ENCODE measurements around the gene ANKH.
"Not testable (repeated sequence)": the region's sequence is repeated elsewhere in the genome, so short reads cannot be mapped to it uniquely, and the experiment has no call there.

The ANKH gene

DNA sequence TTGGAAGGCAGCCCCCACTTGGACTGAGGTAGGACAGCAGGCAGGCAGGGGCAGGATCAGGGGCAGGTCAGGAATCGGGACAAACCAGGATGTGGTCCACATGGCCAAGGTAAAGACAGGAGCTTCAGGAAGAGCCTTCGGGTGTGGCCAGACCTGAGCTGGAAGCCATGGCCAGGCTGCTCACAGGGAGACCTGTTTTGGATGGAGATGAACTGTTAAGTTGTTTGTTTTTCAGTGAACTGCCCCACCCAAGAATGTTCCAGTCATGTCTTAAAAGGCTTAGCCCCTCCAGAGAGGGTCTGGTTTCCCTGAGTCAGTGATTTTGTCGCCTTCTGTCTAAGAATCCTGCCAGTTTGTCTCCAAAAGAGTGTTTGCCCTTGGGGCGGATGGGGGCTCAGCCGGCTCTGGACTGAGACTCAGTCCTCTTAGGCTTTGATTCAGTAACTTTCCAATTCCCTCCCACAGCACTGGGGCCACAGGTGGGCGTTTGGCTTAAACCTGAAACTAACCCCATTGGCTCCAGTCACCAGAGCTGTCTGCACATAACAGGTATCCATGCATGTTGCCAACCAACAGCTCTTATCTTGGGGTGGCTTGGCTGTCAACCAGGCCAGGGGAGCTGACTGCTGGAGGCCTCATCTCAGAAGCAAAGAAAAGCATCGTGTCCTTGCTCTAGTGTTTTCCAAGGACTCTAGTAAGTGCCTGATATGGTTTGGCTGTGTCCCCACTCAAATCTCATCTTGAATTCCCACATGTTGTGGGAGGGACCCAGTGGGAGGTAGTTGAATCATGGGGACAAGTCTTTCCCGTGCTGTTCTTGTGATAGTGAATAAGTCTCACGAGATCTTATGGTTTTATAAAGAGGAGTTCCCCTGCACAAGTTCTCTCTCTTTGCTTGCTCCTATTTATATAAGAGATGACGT is 11.3 kb upstream of the ANKH start:
- DNase-seq, result no peak

GRCh38 chr5:14881826-14882225 is 10.2 kb upstream of the ANKH start:
- no peak for DNase-seq

DNA sequence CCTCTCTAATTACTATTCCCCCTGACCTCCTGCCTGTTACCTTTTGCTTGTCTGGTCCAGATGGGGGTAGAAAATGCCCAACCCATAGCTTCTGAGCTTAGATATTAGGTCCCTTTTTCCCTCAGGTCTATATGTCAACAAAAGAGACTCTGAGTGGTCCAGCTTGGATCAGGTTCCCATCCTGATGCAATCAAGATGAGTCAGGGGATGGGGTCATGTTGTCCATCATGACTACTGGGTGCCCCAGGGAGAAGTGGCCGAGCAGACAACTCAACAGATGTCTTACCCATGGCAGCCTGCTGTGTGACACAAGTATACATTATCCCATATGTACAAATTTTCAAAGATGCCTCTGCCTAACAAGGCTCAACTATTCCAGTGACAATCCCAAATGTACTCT is 9.1 kb upstream of the ANKH start:
- no peak for DNase-seq

- no peak for DNase-seq
Measured at GRCh38 chr5:14879937-14880589, 8.5 kb upstream of the ANKH start.

GRCh38 chr5:14879393-14879792 is 7.8 kb upstream of the ANKH start:
- no peak for DNase-seq

- not testable (repeated sequence) for DNase-seq
Measured at GRCh38 chr5:14878192-14878591, 6.6 kb upstream of the ANKH start.

DNA sequence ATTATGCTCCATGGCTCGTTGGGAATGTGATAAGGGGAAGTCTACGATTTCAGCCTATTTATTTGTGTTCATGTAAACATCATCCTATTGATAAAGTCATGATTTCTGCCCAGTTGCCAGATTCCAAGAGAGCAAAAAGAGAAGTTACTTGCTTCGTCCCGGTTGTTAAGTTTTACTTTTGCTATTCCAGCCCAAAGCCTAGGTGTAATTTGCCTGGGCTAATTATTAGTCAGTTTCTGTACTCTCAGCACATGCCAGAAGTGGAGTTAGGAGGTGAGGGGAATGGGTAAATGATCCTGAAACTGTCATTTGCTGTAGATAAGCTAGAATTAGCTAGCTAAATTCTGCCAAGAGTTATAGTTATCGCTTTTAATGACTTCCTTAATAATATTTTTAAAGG is 4.5 kb upstream of the ANKH start:
- no peak for DNase-seq

- no peak for DNase-seq
Measured at GRCh38 chr5:14873790-14874189, 2.2 kb upstream of the ANKH start.

GRCh38 chr5:14873093-14873492 is 1.5 kb upstream of the ANKH start:
- DNase-seq, result no peak

DNA sequence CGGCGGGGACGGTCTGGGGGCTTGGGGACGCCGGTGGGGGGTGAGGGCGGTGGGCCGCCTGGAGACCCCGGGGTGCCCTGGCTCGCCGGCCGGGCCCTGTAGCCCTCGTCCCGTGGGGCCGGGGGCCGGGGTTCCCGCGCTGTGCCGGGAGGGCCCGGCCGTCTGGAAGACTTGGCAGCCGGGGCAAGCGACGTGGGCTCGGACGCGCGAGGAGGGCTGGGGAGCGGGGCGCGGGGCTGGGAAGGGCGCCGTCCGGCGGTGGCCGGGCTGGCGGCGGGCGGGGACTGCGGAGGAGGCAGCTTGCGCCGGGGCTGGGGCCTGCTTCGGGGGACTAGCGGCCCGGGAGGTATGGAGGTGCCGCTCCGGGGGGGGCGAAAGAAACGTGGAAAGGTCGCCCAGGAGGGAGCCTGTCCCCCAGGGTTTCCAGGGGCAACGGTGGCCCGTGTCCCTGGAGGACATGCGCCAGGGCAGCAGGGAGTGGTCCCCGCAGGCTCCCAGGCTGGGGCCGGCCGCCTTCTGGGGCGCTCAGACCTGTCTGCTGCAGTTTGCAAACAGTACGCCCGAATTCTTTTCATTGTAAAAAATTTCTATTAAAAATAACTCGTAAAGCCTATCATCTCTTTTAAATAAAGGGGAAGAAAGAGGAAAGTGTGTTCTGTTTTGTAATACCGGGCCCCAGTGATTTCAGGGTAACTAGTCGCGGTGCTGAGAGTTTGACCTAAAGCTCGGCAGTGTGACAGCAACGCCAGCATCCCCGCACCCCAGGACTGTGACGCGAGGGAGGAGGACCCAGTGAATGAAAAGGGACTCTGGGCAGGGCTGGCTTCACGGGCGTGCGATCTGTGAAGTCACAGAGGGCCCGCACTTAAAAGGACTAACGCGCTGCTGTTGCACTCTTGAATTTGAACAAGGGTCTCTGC is 752 bp upstream of the ANKH start:
- no peak for DNase-seq

DNA sequence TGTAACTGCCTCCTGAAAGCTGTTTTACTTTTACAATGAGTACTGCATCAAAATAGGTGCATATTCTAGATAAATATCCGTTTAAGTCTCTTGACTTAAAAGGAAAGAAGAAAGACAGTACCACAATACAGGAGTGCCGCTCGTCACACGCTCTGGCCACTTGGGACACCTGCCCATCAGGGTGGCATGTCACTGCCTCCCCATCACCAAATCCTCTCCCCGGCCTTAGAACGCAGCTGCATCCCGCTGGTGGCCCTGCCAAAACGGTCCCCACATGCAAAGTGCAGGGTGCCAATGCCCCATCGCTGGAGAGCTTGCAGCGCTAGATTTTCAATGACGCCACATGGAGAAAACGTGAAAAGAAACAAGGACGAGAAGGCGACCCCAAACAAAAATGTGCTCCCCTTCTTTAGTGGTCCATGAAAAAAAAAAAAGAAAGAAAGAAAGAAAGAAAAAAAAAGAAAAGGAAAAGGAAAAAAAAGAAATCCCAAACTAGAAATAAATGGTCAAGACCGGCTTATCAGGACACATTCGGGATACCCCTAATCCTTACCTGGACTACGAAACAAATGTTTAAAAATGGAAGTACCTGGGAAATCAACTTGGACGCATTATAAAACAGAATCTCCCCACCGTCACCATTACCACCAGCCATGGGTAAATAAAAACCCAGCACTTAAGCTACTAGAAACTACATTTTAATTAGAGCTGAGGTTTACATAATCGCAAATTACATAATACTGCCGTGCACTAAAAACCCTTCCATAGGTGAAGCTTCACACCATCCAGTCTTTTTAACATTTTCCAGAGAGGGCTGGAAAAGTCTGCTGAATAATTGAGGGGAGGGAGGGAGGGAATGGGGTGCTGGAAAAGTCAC is 1.0 kb downstream of the ANKH start:
- no peak for DNase-seq

DNA sequence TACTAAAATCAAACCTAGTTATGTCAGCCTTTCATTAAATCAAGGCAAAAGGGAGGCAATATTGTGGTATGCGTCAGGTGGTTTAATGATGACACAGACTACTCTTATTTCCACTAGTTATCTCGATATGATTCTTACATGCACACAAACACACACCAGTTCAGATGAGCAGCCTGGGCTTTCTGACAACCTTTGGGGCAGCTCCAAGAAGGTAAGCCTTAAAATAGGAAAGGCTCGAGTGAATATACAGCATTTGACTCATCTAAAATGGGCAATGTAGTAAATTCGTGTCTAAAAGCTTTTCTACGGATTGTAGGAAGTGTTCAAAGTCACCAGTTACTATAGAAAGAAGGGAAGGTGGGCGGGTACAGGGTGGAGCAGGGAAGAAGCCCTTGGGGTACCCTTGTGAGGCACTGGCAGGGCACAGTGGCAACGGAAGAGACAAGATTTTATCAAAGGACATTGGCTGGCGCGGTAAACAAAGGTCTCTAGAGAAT is 1.9 kb downstream of the ANKH start:
- DNase-seq, result peak; percentile 9

GRCh38 chr5:14869233-14869632 is 2.3 kb downstream of the ANKH start:
- no peak for DNase-seq

DNA sequence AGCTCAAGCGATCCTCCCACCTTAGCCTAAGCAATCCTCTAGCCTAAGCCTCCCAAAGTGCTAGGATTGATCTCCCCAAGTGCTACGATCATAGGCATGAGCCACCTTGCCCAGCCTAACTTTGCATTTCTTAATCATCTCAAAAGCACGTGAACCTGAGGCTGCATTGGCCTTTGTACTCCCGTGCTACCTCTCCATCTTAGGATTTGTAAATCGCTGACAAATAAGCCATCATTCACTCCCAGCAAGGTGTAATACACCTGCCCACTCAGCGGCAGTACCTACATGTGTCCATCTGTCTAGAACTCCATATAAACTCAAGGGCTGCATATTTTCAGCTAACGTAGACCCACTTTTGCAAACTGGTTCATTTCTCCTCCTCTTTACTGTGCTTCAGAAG is 2.8 kb downstream of the ANKH start:
- no peak for DNase-seq

DNA sequence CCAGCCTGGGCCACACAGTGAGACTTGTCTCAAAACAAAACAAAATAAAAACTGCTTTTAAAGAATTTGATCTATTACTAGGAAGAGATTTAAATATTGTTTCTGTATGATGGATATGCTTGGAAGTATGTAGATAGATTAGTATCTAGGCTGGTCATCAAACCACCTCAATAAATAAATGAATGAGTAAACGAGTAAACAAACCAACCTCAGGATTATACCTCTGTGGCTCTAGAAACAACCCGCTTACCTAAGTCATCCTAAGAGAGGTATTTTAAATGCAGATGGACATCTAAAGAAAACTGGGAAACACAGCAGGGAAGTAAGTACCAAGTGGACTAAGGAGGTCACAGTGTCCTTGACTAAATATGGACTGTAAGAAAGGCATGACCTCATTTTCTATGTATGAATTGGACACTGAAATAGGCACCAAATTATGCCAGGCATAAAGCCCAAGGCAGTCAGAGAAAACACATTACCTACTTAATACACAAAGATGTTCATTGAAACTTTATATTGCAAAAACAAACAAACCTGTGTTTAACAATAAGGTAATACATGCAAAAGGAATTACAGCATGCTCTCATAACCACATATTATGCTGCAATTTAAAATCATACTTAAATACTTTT is 7.3 kb downstream of the ANKH start:
- DNase-seq, result peak; percentile 7

DNA sequence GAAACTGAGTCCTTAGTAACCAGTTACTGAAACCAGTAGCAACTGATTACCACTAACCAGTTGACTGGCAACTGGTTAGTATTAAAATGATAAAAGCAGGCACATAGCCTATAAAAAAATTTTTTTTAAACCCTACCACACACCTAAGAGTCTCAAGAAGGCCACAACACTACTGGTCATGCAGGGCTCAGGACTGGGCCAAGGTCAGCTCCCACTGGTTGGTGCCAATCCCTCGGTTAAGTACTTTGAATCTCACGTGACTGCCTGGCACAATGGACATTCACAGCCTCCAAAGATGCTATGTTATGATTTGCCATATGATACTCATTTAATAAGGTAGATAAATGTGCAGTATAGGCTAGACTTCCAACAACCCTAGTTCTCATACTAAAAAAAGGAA is 8.5 kb downstream of the ANKH start:
- DNase-seq, result no peak

- DNase-seq, result no peak
Measured at GRCh38 chr5:14861123-14861765, 10.3 kb downstream of the ANKH start.

DNA sequence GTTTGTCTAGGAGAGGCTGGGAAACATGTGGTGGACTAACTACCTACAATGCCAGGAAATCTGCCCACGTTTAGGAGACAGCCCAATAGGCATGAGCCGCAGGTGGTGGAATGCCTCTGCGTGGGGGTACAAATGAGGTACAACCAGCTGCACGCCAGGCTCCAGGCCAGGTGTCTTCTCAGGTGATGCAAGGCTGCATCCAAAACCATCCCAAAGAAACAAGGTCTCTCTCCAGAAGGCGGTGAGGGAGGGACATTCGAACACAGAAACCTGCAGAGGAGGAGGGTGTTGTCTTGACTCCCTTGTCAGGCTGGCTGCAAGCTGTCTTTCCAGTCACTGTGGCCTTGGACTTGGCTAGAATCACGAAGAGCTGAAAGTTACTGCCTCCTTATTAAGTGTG is 11.6 kb downstream of the ANKH start:
- no peak for DNase-seq

DNA sequence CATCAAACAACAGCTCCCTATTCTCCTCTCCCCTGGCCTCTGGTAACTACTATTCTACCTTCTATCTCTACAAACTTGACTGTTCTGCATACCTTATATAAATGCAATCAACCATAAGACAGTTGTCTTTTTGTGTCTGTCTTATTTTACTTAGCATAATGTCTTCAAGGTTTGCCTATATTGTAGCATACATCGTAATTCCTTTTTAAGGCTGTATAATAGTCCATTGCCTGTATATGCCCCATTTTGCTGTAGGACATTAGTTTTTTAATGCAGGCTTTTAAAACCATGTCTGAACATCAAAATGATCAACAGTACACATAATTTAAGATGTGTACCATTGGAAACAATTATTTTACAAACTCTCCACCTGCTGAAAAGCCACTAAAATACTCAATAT is 12.4 kb downstream of the ANKH start:
- DNase-seq, result no peak

DNA sequence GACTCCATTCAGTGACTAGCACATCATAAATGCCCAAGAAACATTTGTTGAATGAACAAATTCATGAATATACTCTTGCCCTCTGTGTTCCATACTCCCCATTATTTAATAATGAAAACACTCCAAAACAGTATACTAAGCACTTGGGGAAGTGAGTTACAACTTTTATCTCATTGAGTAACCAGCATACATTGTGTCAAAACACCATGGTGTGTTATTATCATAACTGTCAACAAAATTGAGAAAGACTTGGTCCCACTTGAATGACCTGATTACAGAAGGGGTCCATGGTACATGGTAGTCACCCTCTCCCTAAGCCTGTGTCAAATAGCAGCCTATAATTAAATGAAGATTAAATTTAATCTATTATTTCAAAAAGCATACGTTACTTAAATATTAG is 16.2 kb downstream of the ANKH start:
- no peak for DNase-seq

DNA sequence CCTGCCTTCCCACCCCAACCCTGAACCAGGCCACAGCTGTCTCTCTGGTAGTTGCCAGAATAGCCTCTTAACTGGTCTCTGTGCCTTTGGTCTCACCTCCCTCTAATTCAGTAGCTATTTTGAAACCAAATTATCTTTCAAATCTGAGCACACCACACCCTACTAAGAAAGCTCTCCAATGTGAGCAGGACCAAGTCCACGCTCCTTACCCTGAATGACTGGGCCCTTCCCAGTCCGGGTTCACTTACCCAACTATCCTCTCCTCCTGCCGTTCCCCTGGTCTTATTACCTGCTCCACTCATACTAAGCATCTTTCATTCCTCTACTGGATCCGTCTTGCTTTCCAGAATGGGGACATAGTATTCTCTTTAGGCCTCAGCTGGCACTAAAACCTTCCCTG is 16.8 kb downstream of the ANKH start:
- DNase-seq, result no peak

Data from NCI-H2029 treated with DMSO at 0.1 percent for 48 hours (cell line).